Subcutaneous abdominal adipose tissue (tissue), 5 donors: ENCODE results near the gene PDLIM1.
A peak's percentile ranks its signal among the peaks of the same experiment; 100 is the strongest.

Experiments
- H3K27ac ChIP-seq: one replicate; pipeline ENCODE4 v1.7.0; 2013; ENCODE audit warnings: low read depth, mild to moderate bottlenecking, inconsistent platforms, low read length, moderate library complexity
- H3K27me3 ChIP-seq, 5 donors: one replicate each; pipeline ENCODE4 v1.7.0; 2013; ENCODE audit warnings: low read length in 5 of 5, inconsistent platforms in 1 of 5; ENCODE audit not compliant: control insufficient read depth in 5 of 5, insufficient read depth in 4 of 5
- H3K36me3 ChIP-seq, 5 donors: one replicate each; pipeline ENCODE4 v1.7.0; 2013; ENCODE audit warnings: low read length in 5 of 5; ENCODE audit not compliant: control insufficient read depth in 5 of 5, insufficient read depth in 5 of 5
- H3K4me1 ChIP-seq, 5 donors: one replicate each; pipeline ENCODE4 v1.7.0; 2013; ENCODE audit warnings: low read length in 5 of 5, mild to moderate bottlenecking in 3 of 5, moderate library complexity in 1 of 5; ENCODE audit not compliant: control insufficient read depth in 5 of 5, insufficient read depth in 5 of 5
- H3K4me3 ChIP-seq, 5 donors: one replicate each; pipeline ENCODE4 v1.7.0; 2013; ENCODE audit warnings: low read length in 5 of 5, low read depth in 1 of 5
- H3K9ac ChIP-seq, 5 donors: one replicate each; pipeline ENCODE4 v1.7.0; 2013; ENCODE audit warnings: low read length in 5 of 5, mild to moderate bottlenecking in 4 of 5, moderate library complexity in 3 of 5
- H3K9me3 ChIP-seq, 5 donors: one replicate each; pipeline ENCODE4 v1.7.0; 2013; ENCODE audit warnings: low read length in 5 of 5; ENCODE audit not compliant: control insufficient read depth in 5 of 5
- donor health status: healthy.
- donor health status: healthy.
- donor health status: healthy.
- donor health status: healthy.
- donor health status: healthy.

The PDLIM1 gene

DNA sequence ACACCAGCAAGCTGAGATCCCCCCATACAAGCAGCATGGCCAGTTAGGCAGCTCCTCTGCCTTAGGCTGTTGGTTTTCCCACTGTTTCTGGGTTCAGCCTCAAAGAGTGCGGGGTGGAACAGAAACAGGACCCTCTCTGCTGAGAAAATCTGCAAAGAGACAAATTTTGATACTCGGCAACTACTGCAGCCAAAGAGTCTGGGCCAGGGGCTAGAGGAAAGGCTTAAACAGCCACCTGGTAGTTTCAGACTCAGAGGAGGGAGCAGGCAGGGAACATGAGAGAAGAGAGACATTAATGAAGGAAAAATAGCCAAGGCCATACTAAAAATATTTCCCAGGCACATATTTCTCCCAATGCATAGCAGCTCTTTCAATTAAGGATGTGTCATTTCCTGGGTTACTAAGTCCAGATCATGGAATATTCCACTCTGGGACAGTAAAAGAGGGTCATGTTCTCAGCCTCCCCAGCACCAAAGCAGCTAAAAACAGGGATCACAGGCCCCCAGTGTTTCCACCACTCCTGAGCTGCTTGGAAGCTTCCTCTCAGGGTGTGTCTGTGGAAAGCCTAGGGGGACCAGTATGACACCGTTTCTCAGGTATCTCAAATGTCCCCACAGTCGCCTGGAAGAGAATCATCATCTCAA is 29.8 kb downstream of the PDLIM1 start:
- H3K9ac ChIP-seq: peak overlapping the region in 3 of 5 donors; percentile 38 to 59 (median 57)
- H3K9me3 ChIP-seq: peaks cover 0 to 3% (median 0%) of the 10 kb centered on the region in 5 donors
- H3K27me3 ChIP-seq: no peaks in the 10 kb centered on the region
- peaks cover 17 to 55% (median 38%) of the 10 kb centered on the region in 5 donors for H3K36me3 ChIP-seq
- peak overlapping the region; percentile 73 for H3K27ac ChIP-seq
- peaks cover 12 to 38% (median 28%) of the 10 kb centered on the region in 5 donors for H3K4me1 ChIP-seq
- no peak overlapping the region for H3K4me3 ChIP-seq

DNA sequence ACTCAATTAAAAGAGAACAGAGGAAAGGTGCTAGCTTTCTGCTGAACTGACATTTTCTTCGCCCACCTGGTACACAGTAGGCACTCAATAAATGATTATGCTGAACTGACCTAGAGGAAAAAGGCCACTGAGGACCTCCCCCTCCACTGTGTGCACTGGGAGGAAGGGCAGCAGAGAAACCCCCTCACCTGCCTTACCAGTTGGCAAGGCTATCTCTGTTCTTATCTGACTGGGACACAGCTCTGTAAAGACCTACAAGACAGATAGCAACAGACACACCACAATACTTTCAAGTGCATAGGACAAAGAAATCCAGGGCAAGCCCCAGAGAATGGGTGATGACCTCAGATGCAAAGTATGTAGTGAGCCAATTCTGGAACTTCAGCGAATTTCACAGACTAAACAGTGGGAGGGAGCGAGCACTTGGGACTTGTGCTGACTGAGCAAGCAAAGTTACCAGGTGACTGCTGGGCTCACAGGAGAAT is 30.4 kb downstream of the PDLIM1 start:
- Histone ChIP-seq H3K27ac (peak overlapping the region; percentile 73), H3K27me3 (no peaks in the 10 kb centered on the region), H3K36me3 (peaks cover 17 to 55% (median 38%) of the 10 kb centered on the region in 5 donors), H3K4me3 (no peak overlapping the region), H3K9me3 (peaks cover 0 to 3% (median 0%) of the 10 kb centered on the region in 5 donors), H3K9ac (peak overlapping the region in 1 of 5 donors; percentile 57), H3K4me1 (peaks cover 12 to 38% (median 28%) of the 10 kb centered on the region in 5 donors)

DNA sequence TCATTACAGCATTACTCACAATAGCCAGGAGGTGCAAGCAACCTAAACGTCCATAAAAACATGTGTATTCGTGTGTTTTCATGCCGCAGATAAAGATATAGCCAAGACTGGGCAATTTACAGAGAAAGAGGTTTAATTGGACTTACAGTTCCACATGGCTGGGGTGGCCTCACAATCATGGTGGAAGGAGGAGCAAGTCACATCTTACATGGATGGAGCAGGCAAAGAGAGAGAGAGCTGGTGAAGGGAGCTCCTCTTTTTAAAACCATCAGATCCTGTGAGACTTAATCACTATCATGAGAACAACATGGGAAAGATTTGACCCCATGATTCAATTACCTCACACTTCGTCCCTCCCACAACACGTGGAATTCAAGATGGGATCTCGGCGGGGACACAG is 33.0 kb downstream of the PDLIM1 start:
- no peak overlapping the region for H3K4me3 ChIP-seq
- no peaks in the 10 kb centered on the region for H3K27me3 ChIP-seq
- H3K9me3 ChIP-seq: peaks cover 0 to 3% (median 0%) of the 10 kb centered on the region in 5 donors
- no peak overlapping the region for H3K9ac ChIP-seq
- peaks cover 10 to 19% (median 14%) of the 10 kb centered on the region in 5 donors for H3K4me1 ChIP-seq
- H3K36me3 ChIP-seq: peaks cover 10 to 37% (median 22%) of the 10 kb centered on the region in 5 donors
- no peak overlapping the region for H3K27ac ChIP-seq

DNA sequence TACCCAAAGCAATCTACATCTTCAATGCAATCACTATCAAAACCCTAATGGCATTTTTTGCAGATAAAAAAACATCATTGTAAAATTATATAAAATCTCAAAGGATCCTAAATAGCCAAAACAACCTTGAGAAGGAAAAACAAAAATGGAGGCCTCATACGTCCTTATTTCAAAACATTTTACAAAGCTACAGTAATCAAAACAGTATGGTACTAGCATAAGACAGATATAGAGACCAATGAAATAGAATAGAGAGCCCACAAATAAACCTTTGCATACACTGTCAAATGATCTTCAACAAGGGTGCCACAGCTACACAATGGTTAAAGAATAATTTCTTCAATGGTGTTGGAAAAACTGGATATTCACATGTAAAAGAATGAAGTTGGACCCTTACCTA is 34.5 kb downstream of the PDLIM1 start:
- Histone ChIP-seq H3K4me1 (peaks cover 8 to 12% (median 11%) of the 10 kb centered on the region in 5 donors), H3K36me3 (peaks cover 12 to 29% (median 26%) of the 10 kb centered on the region in 5 donors), H3K27me3 (no peaks in the 10 kb centered on the region), H3K4me3 (no peak overlapping the region), H3K27ac (no peak overlapping the region), H3K9ac (no peak overlapping the region), H3K9me3 (peaks cover 0 to 3% (median 0%) of the 10 kb centered on the region in 5 donors)

DNA sequence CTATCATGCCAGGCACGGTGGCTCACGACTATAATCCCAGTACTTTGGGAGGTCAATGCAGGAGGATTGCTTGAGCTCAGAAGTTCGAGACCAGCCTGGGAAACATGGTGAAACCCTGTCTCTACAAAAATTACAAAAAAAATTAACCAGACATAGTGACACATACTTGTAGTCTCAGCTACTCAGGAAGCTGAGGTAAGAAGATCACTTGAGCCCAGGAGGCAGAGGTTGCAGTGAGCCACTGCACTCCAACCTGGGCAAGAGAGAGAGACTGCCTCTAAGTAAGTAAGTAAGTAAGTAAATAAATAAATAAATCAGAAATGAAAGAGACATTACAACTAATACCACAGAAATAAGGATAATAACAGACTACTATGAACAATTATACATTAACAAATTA is 36.2 kb downstream of the PDLIM1 start:
- Histone ChIP-seq H3K9me3 (peaks cover 0 to 3% (median 0%) of the 10 kb centered on the region in 5 donors), H3K9ac (no peak overlapping the region), H3K27me3 (no peaks in the 10 kb centered on the region), H3K36me3 (peaks cover 12 to 20% (median 15%) of the 10 kb centered on the region in 5 donors), H3K4me1 (peaks cover 0 to 6% (median 3%) of the 10 kb centered on the region in 5 donors), H3K4me3 (no peak overlapping the region), H3K27ac (no peak overlapping the region)

DNA sequence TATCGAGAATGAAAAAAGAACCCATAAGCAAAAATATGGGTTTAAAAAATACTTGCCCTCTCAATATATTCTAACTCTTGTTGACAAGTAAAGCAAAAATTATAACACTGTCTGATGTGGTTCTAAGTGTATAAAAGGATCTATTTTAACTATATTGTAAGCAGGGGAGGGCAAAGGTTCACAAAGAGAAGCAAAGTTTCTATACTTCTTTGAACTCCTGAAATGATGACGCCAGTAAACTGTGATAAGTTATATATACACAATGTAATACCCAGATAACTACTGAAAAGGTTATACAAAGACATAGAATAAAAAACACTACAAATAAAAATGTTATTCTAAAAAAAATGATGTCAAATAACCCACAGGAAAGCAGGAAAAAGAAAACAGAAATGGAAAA is 37.1 kb downstream of the PDLIM1 start:
- Histone ChIP-seq H3K4me1 (peaks cover 0 to 16% (median 13%) of the 10 kb centered on the region in 5 donors), H3K36me3 (peaks cover 9 to 19% (median 14%) of the 10 kb centered on the region in 5 donors), H3K9me3 (peaks cover 0 to 3% (median 0%) of the 10 kb centered on the region in 5 donors), H3K9ac (peak overlapping the region in 1 of 5 donors; percentile 4), H3K27ac (no peak overlapping the region), H3K4me3 (no peak overlapping the region), H3K27me3 (no peaks in the 10 kb centered on the region)

DNA sequence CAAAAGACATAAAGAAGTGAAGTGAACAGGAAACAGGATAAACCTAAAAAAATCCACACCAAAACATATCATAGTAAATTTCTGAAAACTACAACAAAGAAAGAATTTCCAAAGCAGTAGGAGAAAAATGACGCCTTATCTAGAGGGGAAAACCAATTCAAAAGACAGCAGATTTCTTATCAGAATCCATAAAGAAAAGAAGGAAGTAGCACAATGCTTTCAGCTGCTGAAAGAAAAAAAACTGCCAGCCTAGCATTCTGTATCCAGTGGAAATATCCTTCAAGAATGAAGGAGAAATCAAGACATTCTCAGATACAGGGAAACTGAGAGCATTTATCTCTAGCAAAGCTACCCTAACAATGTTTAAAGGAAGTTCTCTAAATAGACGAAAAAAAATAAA is 37.8 kb downstream of the PDLIM1 start:
- peaks cover 0 to 17% (median 14%) of the 10 kb centered on the region in 5 donors for H3K4me1 ChIP-seq
- H3K27ac ChIP-seq: no peak overlapping the region
- H3K27me3 ChIP-seq: no peaks in the 10 kb centered on the region
- H3K36me3 ChIP-seq: peaks cover 6 to 19% (median 15%) of the 10 kb centered on the region in 5 donors
- no peak overlapping the region for H3K9ac ChIP-seq
- no peak overlapping the region for H3K4me3 ChIP-seq
- peaks cover 0 to 3% (median 0%) of the 10 kb centered on the region in 5 donors for H3K9me3 ChIP-seq

DNA sequence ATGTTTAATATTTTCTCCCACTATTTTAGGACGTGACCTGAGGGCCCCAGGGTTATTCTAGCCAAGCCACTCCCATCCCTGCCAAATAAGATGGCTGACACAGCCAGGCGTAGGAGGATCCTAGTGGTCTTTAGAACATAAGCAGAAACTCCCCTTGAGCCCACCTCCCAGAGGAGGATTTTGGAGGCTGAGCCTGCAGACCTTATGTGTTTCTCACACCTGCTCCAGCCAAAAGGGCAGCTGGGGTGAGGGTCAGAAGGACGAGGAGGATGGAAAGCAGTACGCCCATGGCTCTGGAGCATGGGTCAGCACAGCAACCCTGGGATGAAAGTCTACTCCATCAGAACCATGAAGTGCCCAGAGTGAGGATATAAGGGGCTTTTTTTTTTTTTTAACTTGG is 39.9 kb downstream of the PDLIM1 start:
- Histone ChIP-seq H3K27me3 (no peaks in the 10 kb centered on the region), H3K9me3 (no peaks in the 10 kb centered on the region), H3K36me3 (peaks cover 0 to 27% (median 19%) of the 10 kb centered on the region in 5 donors), H3K4me1 (peaks cover 0 to 32% (median 21%) of the 10 kb centered on the region in 5 donors), H3K9ac (no peak overlapping the region), H3K4me3 (no peak overlapping the region), H3K27ac (no peak overlapping the region)

DNA sequence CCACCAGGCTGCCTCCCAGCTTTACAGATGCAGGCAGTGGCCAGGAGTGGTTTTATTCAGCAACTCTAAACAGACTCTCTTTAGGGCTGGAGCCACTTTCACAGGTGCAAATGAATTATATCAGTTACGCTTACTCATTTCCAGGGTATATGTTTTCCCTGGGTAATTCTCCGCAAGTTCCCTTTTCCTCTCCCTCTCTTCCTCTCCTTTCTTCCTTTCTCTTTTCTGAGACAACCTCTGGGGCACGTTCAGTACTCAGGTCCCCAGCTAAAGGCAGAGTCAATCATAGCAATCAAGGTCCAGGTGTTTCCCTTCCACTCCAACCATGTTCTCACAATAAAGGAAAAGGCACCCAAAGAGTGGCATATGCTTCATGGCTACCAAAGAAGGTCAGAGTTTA is 41.3 kb downstream of the PDLIM1 start:
- H3K27me3 ChIP-seq: no peaks in the 10 kb centered on the region
- H3K36me3 ChIP-seq: peaks cover 3 to 41% (median 29%) of the 10 kb centered on the region in 5 donors
- H3K4me1 ChIP-seq: peaks cover 0 to 32% (median 21%) of the 10 kb centered on the region in 5 donors
- no peak overlapping the region for H3K9ac ChIP-seq
- H3K9me3 ChIP-seq: no peaks in the 10 kb centered on the region
- no peak overlapping the region for H3K4me3 ChIP-seq
- no peak overlapping the region for H3K27ac ChIP-seq

DNA sequence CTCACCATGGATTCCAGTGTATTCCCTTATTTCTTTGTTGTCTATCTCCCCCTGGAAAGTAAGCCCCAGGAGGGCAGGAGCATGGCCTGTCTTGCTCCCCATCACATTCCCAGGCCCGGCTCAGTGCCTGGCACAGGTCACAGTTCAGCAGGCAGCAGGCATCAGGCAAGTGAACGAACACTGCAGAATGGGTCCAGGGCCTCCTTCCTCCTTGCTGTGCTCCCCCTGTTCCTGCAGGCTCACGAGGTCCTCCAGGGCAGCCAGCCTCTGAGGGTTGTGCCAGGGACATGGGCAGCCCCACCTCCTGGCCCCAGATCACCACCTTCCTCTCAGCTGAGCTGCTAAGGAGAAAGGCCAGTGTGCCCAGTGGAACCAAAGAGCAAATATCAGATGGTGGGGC is 41.8 kb downstream of the PDLIM1 start:
- Histone ChIP-seq H3K4me1 (peaks cover 0 to 32% (median 21%) of the 10 kb centered on the region in 5 donors), H3K36me3 (peaks cover 3 to 46% (median 33%) of the 10 kb centered on the region in 5 donors), H3K4me3 (no peak overlapping the region), H3K9ac (no peak overlapping the region), H3K9me3 (no peaks in the 10 kb centered on the region), H3K27me3 (no peaks in the 10 kb centered on the region), H3K27ac (no peak overlapping the region)
